K562 (cell line): ENCODE measurements around the gene NRCAM. TPM values are rescaled to one million over a fixed set of nuclear protein-coding genes. Genes with fewer than 3 reads are reported as not detected.

Experiments used
- ARID4B ChIP-seq: sonication (generic); formaldehyde crosslinking; IDR thresholded peaks from 2 replicates; pipeline ENCODE4 v1.8.0; 2022; ENCODE audit warnings: mild to moderate bottlenecking, missing genetic modification reagents
- ASH1L ChIP-seq: fragments of 450-650 bp; IDR thresholded peaks from 2 replicates; pipeline ENCODE4 v1.6.1; 2018; ENCODE audit warnings: borderline replicate concordance, mild to moderate bottlenecking, low read depth; ENCODE audit not compliant: partially characterized antibody
- BRCA1 ChIP-seq, 2 experiments: fragments of 450-650 bp in 1 of 2; sonication (generic) in 1 of 2; formaldehyde crosslinking in 1 of 2; IDR thresholded peaks; 2 replicates each; pipeline versions ENCODE4 v1.5.0 to v1.6.1; 2017 to 2020; ENCODE audit warnings: mild to moderate bottlenecking in 1 of 2, missing genetic modification reagents in 1 of 2
- C11orf30 ChIP-seq: fragments of 450-650 bp; IDR thresholded peaks from 2 replicates; pipeline ENCODE4 v1.6.1; 2016; ENCODE audit warnings: low read depth, mild to moderate bottlenecking
- CREM ChIP-seq: IDR thresholded peaks from 2 replicates; pipeline ENCODE4 v1.6.1; 2014; ENCODE audit warnings: antibody characterized with exemption, low read depth
- DACH1 ChIP-seq: fragments of 450-650 bp; IDR thresholded peaks from 2 replicates; pipeline ENCODE4 v1.6.1; 2018; ENCODE audit not compliant: partially characterized antibody
- FOXJ2 ChIP-seq: fragments of 200-800 bp; sonication (Bioruptor generic); IDR thresholded peaks from 2 replicates; pipeline ENCODE4 v1.6.1; 2016; ENCODE audit warnings: missing genetic modification characterization, missing compliant biosample characterization
- HDGF ChIP-seq: fragments of 450-650 bp; IDR thresholded peaks from 2 replicates; pipeline ENCODE4 v1.6.1; 2016
- HMGXB4 ChIP-seq: sonication (generic); formaldehyde crosslinking; IDR thresholded peaks from 2 replicates; pipeline ENCODE4 v1.8.1; 2023; ENCODE audit warnings: mild to moderate bottlenecking, missing genetic modification reagents
- MLX ChIP-seq, 2 experiments: fragments of 450-650 bp in 1 of 2; sonication (generic) in 1 of 2; formaldehyde crosslinking; conservative IDR thresholded peaks; 2 replicates each; pipeline versions ENCODE4 v1.4.0 to v1.8.1; 2020 to 2022; ENCODE audit warnings: mild to moderate bottlenecking in 1 of 2, missing genetic modification reagents in 1 of 2
- MTA2 ChIP-seq: fragments of 450-650 bp; IDR thresholded peaks from 2 replicates; pipeline ENCODE4 v1.6.1; 2016; ENCODE audit warnings: low read depth
- OTX1 ChIP-seq: fragments of 450-650 bp; formaldehyde crosslinking; IDR thresholded peaks from 2 replicates; pipeline ENCODE4 v1.4.0; 2022; ENCODE audit warnings: mild to moderate bottlenecking
- PPARD ChIP-seq: fragments of 250-450 bp; sonication (Bioruptor Pico); IDR thresholded peaks from 2 replicates; pipeline ENCODE4 v1.8.0; 2022; ENCODE audit warnings: inconsistent platforms, mild to moderate bottlenecking, moderate library complexity
- SREBF2 ChIP-seq: sonication (generic); formaldehyde crosslinking; IDR thresholded peaks from 2 replicates; pipeline ENCODE4 v1.4.0; 2020; ENCODE audit warnings: mild to moderate bottlenecking, missing genetic modification reagents
- TCFL5 ChIP-seq: fragments of 250-450 bp; sonication (Bioruptor Pico); conservative IDR thresholded peaks from 2 replicates; pipeline ENCODE4 v1.6.1; 2021; ENCODE audit warnings: mild to moderate bottlenecking, moderate library complexity, matching md5 sums
- ZBTB7A ChIP-seq: IDR thresholded peaks from 2 replicates; pipeline ENCODE4 v1.6.1; 2011; ENCODE audit warnings: low read depth, mild to moderate bottlenecking, low read length, moderate library complexity, borderline replicate concordance; ENCODE audit not compliant: control insufficient read depth
- ZNF217 ChIP-seq: sonication (generic); formaldehyde crosslinking; IDR thresholded peaks from 2 replicates; pipeline ENCODE4 v1.8.0; 2022; ENCODE audit warnings: mild to moderate bottlenecking, missing genetic modification reagents
- ZNF239 ChIP-seq: fragments of 250-450 bp; sonication (Bioruptor Pico); IDR thresholded peaks from 2 replicates; pipeline ENCODE4 v1.4.0; 2020; ENCODE audit warnings: mild to moderate bottlenecking
- ZNF280A ChIP-seq: fragments of 450-650 bp; IDR thresholded peaks from 2 replicates; pipeline ENCODE4 v1.6.1; 2018; ENCODE audit warnings: mild to moderate bottlenecking, low read depth; ENCODE audit not compliant: partially characterized antibody
- ZNF311 ChIP-seq: fragments of 250-450 bp; sonication (Bioruptor Pico); IDR thresholded peaks from 2 replicates; pipeline ENCODE4 v1.4.0; 2020; ENCODE audit warnings: mild to moderate bottlenecking, moderate library complexity
- ZNF507 ChIP-seq: conservative IDR thresholded peaks from 2 replicates; pipeline ENCODE4 v1.6.1; 2017; ENCODE audit warnings: missing genetic modification characterization, missing compliant biosample characterization
- polyA plus RNA-seq, 8 experiments: library from polyadenylated mRNA; depleted of rRNA in 4 of 8; stranded (reverse) in 5 of 8; unstranded in 3 of 8; fragments of >200 nt; fragmentation: Nextera tagmentation in 2 of 8; fragmentation: Illumina TruSeq in 1 of 8; extraction: Ambion mirVana in 2 of 8; extraction: Trizol in 1 of 8; gene quantifications; 2 replicates each; pipeline versions ENCODE4 v1.2.1 to v1.2.3, GENCODE V29; 2011 to 2014; ENCODE audit warnings: inconsistent platforms in 1 of 8, missing spikeins in 1 of 8
- total RNA-seq, 7 experiments: library from RNA; depleted of rRNA in 6 of 7; stranded (reverse); fragments of >200 nt in 6 of 7; fragmentation: Illumina TruSeq in 2 of 7; extraction: Trizol in 2 of 7; gene quantifications; 2 replicates each; pipeline versions ENCODE4 v1.2.1 to v1.2.3, GENCODE V29; 2011 to 2021; ENCODE audit warnings: low replicate concordance in 1 of 7

The NRCAM gene
- total and polyA plus RNA-seq, 9 of the 15 experiments (the other 6 are each of a cell fraction or from before 2014, with no cell fraction given) = 0.03 to 0.54 (median 0.12) TPM; not detected in 1

- no peak for TF ChIP-seq OTX1 (CRISPR knock-in tag)
- peak; percentile 93 for TF ChIP-seq C11orf30
- no peak for TF ChIP-seq ZNF280A
- TF ChIP-seq PPARD (CRISPR knock-in tag) = no peak
- TF ChIP-seq SREBF2 = no peak
- no peak for TF ChIP-seq ZNF311 (CRISPR knock-in tag)
- TF ChIP-seq FOXJ2 (tag) = no peak; the same call in 1 of the 2 replicates
- no peak for TF ChIP-seq ZNF239 (CRISPR knock-in tag)
- no peak for TF ChIP-seq ZBTB7A
- TF ChIP-seq ZNF507 (tag) = no peak
- TF ChIP-seq ZNF217 = no peak
- no peak for TF ChIP-seq MTA2
- no peak for TF ChIP-seq HDGF
- TF ChIP-seq BRCA1 (IDR thresholded peaks at IDR 0.05) = no peak
- no peak for TF ChIP-seq BRCA1 (CRISPR knock-in tag; IDR thresholded peaks at IDR 0.05)
- TF ChIP-seq MLX (CRISPR knock-in tag; conservative IDR thresholded peaks at IDR 0.05) = no peak
- no peak for TF ChIP-seq TCFL5 (CRISPR knock-in tag)
- TF ChIP-seq CREM = no peak
- TF ChIP-seq DACH1 = no peak
- TF ChIP-seq HMGXB4 = no peak
- no peak for TF ChIP-seq ASH1L
- no peak for TF ChIP-seq ARID4B
Measured at GRCh38 chr7:108103558-108104298, 352.5 kb downstream of the NRCAM start (continued).
